H1 (cell line): ENCODE results near the gene ABL1. TPM values are rescaled to one million over a fixed set of nuclear protein-coding genes. Genes with fewer than 3 reads are reported as not detected.

ENCODE experiments used
- CTCF ChIA-PET: fragments of 300-600 bp; sonication (Branson Sonifier 250); formaldehyde crosslinking; loops from one replicate; lab custom pipeline; 2021; ENCODE audit not compliant: partially characterized antibody; lab: Charles Lee
- POLR2A ChIA-PET: fragments of 300-600 bp; sonication (Branson Sonifier 250); formaldehyde crosslinking; loops from one replicate; lab custom pipeline; 2021; ENCODE audit warnings: inconsistent platforms; ENCODE audit not compliant: partially characterized antibody; lab: Charles Lee
- DNase-seq, 2 experiments: peaks; one replicate each; pipeline versions ENCODE4 v3.0.0 to v3.0.0-alpha.2; 2010 to 2022; ENCODE audit warnings: low spot score in 2 of 2, low read depth in 1 of 2, mixed read lengths in 1 of 2
- FAIRE-seq: peaks from 2 replicates; lab custom pipeline; 2011; peaks lifted over from hg19 to GRCh38; lab: Jason Lieb, UNC
- H2AFZ ChIP-seq: 2 replicates; pipeline ENCODE4 v1.8.1; 2012; ENCODE audit warnings: low read length, inconsistent platforms
- H2AK5ac ChIP-seq: 2 replicates; pipeline ENCODE4 v1.6.1; 2013; ENCODE audit warnings: low read depth, low read length
- H2BK120ac ChIP-seq: replicated peaks from 2 replicates; pipeline ENCODE3; 2013; ENCODE audit warnings: low read depth, low read length, inconsistent platforms
- H2BK12ac ChIP-seq: 2 replicates; pipeline ENCODE4 v1.6.1; 2013; ENCODE audit warnings: low read depth, low read length
- H2BK15ac ChIP-seq: 2 replicates; pipeline ENCODE4 v1.6.1; 2013; ENCODE audit warnings: low read length
- H2BK20ac ChIP-seq: 2 replicates; pipeline ENCODE4 v1.6.1; 2013; ENCODE audit warnings: low read length
- H2BK5ac ChIP-seq: 2 replicates; pipeline ENCODE4 v1.6.1; 2013; ENCODE audit warnings: low read depth, low read length
- H3K14ac ChIP-seq: 2 replicates; pipeline ENCODE4 v1.6.1; 2013; ENCODE audit warnings: inconsistent platforms; ENCODE audit not compliant: insufficient read length
- H3K18ac ChIP-seq: 2 replicates; pipeline ENCODE4 v1.6.1; 2013; ENCODE audit warnings: low read length; ENCODE audit errors: extremely low read depth
- H3K23ac ChIP-seq: 2 replicates; pipeline ENCODE4 v1.6.1; 2013; ENCODE audit warnings: inconsistent platforms; ENCODE audit not compliant: insufficient read length
- H3K23me2 ChIP-seq: 2 replicates; pipeline ENCODE4 v1.6.1; 2013; ENCODE audit warnings: low read depth, low read length
- H3K27ac ChIP-seq: 2 replicates; pipeline ENCODE4 v1.6.1; 2011; ENCODE audit warnings: low read depth, low read length, inconsistent platforms
- H3K27me3 ChIP-seq, 4 experiments: replicated peaks in 1 of 4; 1 replicate in 1 of 4; 2 replicates in 3 of 4; pipeline versions ENCODE4 v1.6.1 to v1.8.1; 2011 to 2013; ENCODE audit warnings: low read length in 3 of 4, mild to moderate bottlenecking in 3 of 4, inconsistent platforms in 2 of 4, mixed read lengths in 2 of 4, moderate library complexity in 1 of 4; ENCODE audit not compliant: control insufficient read depth in 3 of 4, insufficient read depth in 3 of 4; ENCODE audit errors: extremely low read depth in 1 of 4
- H3K36me3 ChIP-seq, 4 experiments: 2 replicates each; pipeline versions ENCODE4 v1.6.1 to v1.8.1; 2011 to 2013; ENCODE audit warnings: mild to moderate bottlenecking in 4 of 4, low read length in 3 of 4, moderate library complexity in 2 of 4, control low read depth in 1 of 4, inconsistent platforms in 1 of 4; ENCODE audit not compliant: insufficient read depth in 4 of 4, control insufficient read depth in 2 of 4
- H3K4ac ChIP-seq: replicated peaks from 2 replicates; pipeline ENCODE3; 2013; ENCODE audit warnings: low read length, low read depth, mixed read lengths, inconsistent platforms; ENCODE audit not compliant: insufficient read length
- H3K4me1 ChIP-seq, 4 experiments: replicated peaks in 1 of 4; 1 replicate in 1 of 4; 2 replicates in 3 of 4; pipeline versions ENCODE4 v1.6.1 to v1.8.1; 2011 to 2013; ENCODE audit warnings: low read length in 3 of 4, inconsistent platforms in 2 of 4, mixed read lengths in 1 of 4; ENCODE audit not compliant: insufficient read depth in 4 of 4, control insufficient read depth in 3 of 4
- H3K4me2 ChIP-seq, 2 experiments: 2 replicates each; pipeline versions ENCODE4 v1.6.1 to v1.8.1; 2011 to 2013; ENCODE audit warnings: low read depth in 2 of 2, low read length in 2 of 2, control low read depth in 1 of 2, inconsistent platforms in 1 of 2, mild to moderate bottlenecking in 1 of 2; ENCODE audit not compliant: insufficient read depth in 1 of 2
- H3K4me3 ChIP-seq, 4 experiments: fragments of 200-600, 300-600 bp in 1 of 4; sonication (generic), shearing (Covaris generic), sonication (Bioruptor Twin) in 1 of 4; 2 replicates each; pipeline versions ENCODE4 v1.5.1 to v1.8.1; 2011 to 2016; ENCODE audit warnings: low read length in 4 of 4, low read depth in 3 of 4, control low read depth in 2 of 4, inconsistent platforms in 2 of 4, mild to moderate bottlenecking in 2 of 4, mixed read lengths in 1 of 4, moderate library complexity in 1 of 4; ENCODE audit not compliant: insufficient read depth in 2 of 4; ENCODE audit errors: extremely low read depth in 1 of 4
- H3K56ac ChIP-seq: replicated peaks from 2 replicates; pipeline ENCODE3; 2013; ENCODE audit warnings: low read depth, mild to moderate bottlenecking, mixed read lengths, low read length, inconsistent platforms; ENCODE audit not compliant: insufficient read length
- H3K79me1 ChIP-seq: 2 replicates; pipeline ENCODE4 v1.6.1; 2013; ENCODE audit warnings: low read depth, low read length, control low read depth
- H3K79me2 ChIP-seq, 2 experiments: 2 replicates each; pipeline versions ENCODE4 v1.6.1 to v1.8.1; 2012 to 2013; ENCODE audit warnings: low read length in 2 of 2, mild to moderate bottlenecking in 2 of 2, inconsistent platforms in 1 of 2; ENCODE audit not compliant: insufficient read depth in 2 of 2, control insufficient read depth in 1 of 2
- H3K9ac ChIP-seq, 4 experiments: replicated peaks in 1 of 4; 1 replicate in 1 of 4; 2 replicates in 3 of 4; pipeline versions ENCODE4 v1.6.1 to v1.8.1; 2011 to 2013; ENCODE audit warnings: low read depth in 3 of 4, low read length in 3 of 4, control low read depth in 2 of 4, mild to moderate bottlenecking in 2 of 4, moderate library complexity in 2 of 4, inconsistent platforms in 1 of 4; ENCODE audit errors: extremely low read depth in 1 of 4
- H3K9me3 ChIP-seq, 2 experiments: 2 replicates each; pipeline versions ENCODE4 v1.6.1 to v1.8.1; 2012 to 2013; ENCODE audit warnings: mild to moderate bottlenecking in 2 of 2, moderate library complexity in 2 of 2, control low read depth in 1 of 2, inconsistent platforms in 1 of 2, low read depth in 1 of 2, low read length in 1 of 2, mixed read lengths in 1 of 2; ENCODE audit not compliant: insufficient read depth in 2 of 2
- H4K20me1 ChIP-seq, 2 experiments: replicated peaks in 1 of 2; 2 replicates each; pipeline versions ENCODE3 to v1.8.1; 2011 to 2013; ENCODE audit warnings: inconsistent platforms in 2 of 2, low read length in 2 of 2, mild to moderate bottlenecking in 1 of 2; ENCODE audit not compliant: insufficient read depth in 2 of 2, control insufficient read depth in 1 of 2
- H4K5ac ChIP-seq: 2 replicates; pipeline ENCODE4 v1.6.1; 2013; ENCODE audit warnings: low read length, low read depth, mixed read lengths, inconsistent platforms; ENCODE audit not compliant: insufficient read length
- H4K8ac ChIP-seq: 2 replicates; pipeline ENCODE4 v1.8.0; 2013; ENCODE audit warnings: mild to moderate bottlenecking, moderate library complexity, low read length, inconsistent platforms; ENCODE audit not compliant: insufficient read depth; ENCODE audit errors: extremely low read depth
- H4K91ac ChIP-seq: replicated peaks from 2 replicates; pipeline ENCODE3; 2013; ENCODE audit warnings: low read length, mixed read lengths, inconsistent platforms; ENCODE audit not compliant: insufficient read length
- CHD1 ChIP-seq: IDR thresholded peaks from 2 replicates; pipeline ENCODE4 v1.6.1; 2012; ENCODE audit warnings: low read depth, low read length, improper control_type of control experiment
- WGBS, 2 experiments: shearing (Covaris generic) in 1 of 2; methylation state at CpG; one replicate each; pipeline versions ENCODE4 v1.1.6 to v1.1.7; 2013 to 2015; ENCODE audit warnings: low lambda C conversion rate in 2 of 2, mixed read lengths in 2 of 2, inconsistent platforms in 1 of 2, low coverage in 1 of 2, missing lambda C conversion rate in 1 of 2; ENCODE audit not compliant: insufficient replicate concordance in 2 of 2, insufficient coverage in 1 of 2, insufficient read length in 1 of 2; ENCODE audit errors: extremely low coverage in 1 of 2, missing lambda C conversion rate in 1 of 2; 5-methylcytosine and 5-hydroxymethylcytosine counted together
- polyA plus RNA-seq, 7 experiments: library from polyadenylated mRNA; depleted of rRNA in 3 of 7; stranded (reverse) in 5 of 7; unstranded in 2 of 7; fragments of >200 nt in 5 of 7; fragments of 200-250 nt in 2 of 7; gene quantifications; 1 replicate in 5 of 7; 2 replicates in 1 of 7; 4 replicates in 1 of 7; pipeline versions ENCODE4 v1.2.1 to v1.2.3, GENCODE V29; 2011 to 2013; ENCODE audit warnings: missing spikeins in 2 of 7, mixed read lengths in 2 of 7
- total RNA-seq: library from RNA; stranded (reverse); fragmentation: NEBNext Ultra II Directional; extraction: Animal tissue kit (Norgen Biotek cat#: 25700); gene quantifications from 2 replicates; pipeline ENCODE4 v1.2.1, GENCODE V29; 2021

Gene ABL1
- total and polyA plus RNA-seq, 2 of the 8 experiments (the other 6 are each of a cell fraction or from before 2014, with no cell fraction given): 35.3 to 104 TPM

DNA sequence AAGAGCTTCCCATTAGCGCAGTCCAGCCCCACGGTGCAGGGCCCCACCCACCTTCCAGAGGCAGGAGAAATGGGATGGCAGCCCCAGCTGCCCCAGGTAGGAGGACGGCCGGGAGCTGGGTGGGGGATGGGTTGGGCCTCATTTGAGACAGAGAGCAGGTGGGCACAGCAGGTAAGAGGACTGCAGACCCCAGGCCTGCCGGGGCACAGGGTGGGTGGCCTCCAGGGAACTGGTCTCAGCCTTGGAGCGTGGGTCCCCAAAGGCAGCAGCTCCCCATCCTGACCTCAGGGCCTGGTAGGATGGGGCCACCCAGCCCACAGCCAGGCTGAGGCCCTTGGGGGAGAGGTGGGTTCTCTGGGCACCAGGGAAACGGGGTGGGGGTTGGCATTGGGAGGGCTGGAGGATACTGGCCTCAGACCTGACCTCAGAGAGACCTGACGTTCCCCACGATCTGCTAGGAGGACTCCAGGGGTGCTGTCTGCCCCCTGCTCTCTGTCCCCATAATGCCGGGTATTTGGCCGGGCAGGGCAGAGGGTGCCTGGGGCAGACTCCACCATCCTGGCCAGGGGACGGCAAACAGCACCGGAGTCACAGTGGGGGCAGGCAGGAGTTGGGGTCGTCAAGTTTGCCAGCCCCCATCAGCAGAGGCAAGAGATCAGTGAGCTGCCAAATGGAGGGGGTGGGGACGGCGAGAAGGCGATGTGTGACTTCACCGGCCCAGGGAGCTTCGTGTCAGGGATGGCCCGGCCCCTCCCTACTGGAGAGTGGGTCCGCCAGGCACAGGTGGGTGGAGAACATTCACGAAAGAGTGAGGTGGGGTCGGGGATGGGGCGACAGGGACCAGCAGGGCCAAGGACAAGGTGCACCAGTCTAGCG is 68.4 kb downstream of the ABL1 start:
- Histone ChIP-seq H3K14ac (no peak overlapping the region), H3K56ac (no peak overlapping the region), H4K5ac (no peak overlapping the region), H3K23me2 (no peaks in the 10 kb centered on the region), H2BK20ac (no peak overlapping the region), H2BK12ac (no peak overlapping the region), H3K27ac (no peak overlapping the region), H3K23ac (no peak overlapping the region), H3K9ac (no peak overlapping the region), H3K18ac (no peak overlapping the region; the same call in 1 of the 2 replicates), H2BK120ac (no peak overlapping the region), H2AK5ac (no peak overlapping the region), H3K27me3 (no peaks in the 10 kb centered on the region), H2BK15ac (no peak overlapping the region), H4K8ac (no peak overlapping the region), H3K4me1 (no peaks in the 10 kb centered on the region), H3K36me3 (no peaks in the 10 kb centered on the region), H3K4me2 (no peak overlapping the region), H3K4ac (peak overlapping the region; percentile 53), H4K20me1 (peaks cover 0 to 2% of the 10 kb centered on the region in 2 experiments), H2AFZ (no peak overlapping the region), H3K79me2 (no peaks in the 10 kb centered on the region), H2BK5ac (no peak overlapping the region), H3K79me1 (no peaks in the 10 kb centered on the region), H3K4me3 (no peak overlapping the region), H3K9me3 (no peaks in the 10 kb centered on the region), H4K91ac (no peak overlapping the region)
- 83% methylated on average over 20 of the region's 25 CpGs; no CpG with 5 or more reads in 1 of the 2 experiments for WGBS, 2 experiments
- CTCF ChIA-PET: interaction anchor here (1.1 to 2.4 kb wide), 3 partner anchors 10 to 95 kb away, joined by 5 to 13 read pairs (median 7); no protein-coding TSS in a partner anchor
- POLR2A ChIA-PET: interaction anchor here (0.6 to 1.1 kb wide), 2 partner anchors 34 to 84 kb away, joined by 3 to 4 read pairs; no protein-coding TSS in a partner anchor
- FAIRE-seq: no peak
- DNase-seq: no peak
- no peak for TF ChIP-seq CHD1
